K562 (cell line): Measurements from ENCODE around the gene EPHA2. TPM values are rescaled to one million over a fixed set of nuclear protein-coding genes. Genes with fewer than 3 reads are reported as not detected.
A peak's percentile ranks its signal among the peaks of the same experiment; 100 is the strongest.

Experiments used
- ATAC-seq: fragments of 200-7000 bp; cut with Tn5 transposase; 3 replicates; pipeline ENCODE4 v1.9.1; 2020; ENCODE audit warnings: moderate library complexity
- BruUV-seq: library from RNA; stranded (reverse); fragments of 400-500 nt; replicated peaks from 2 replicates; lab custom pipeline; 2021; lab: Mats Ljungman, UMichigan
- CTCF ChIA-PET: fragments of 300-600 bp; formaldehyde crosslinking; extraction: SDS; loops from one replicate; lab custom pipeline; 2021; ENCODE audit warnings: low intra/inter-chr PET ratio; lab: Yijun Ruan, JAX
- POLR2A ChIA-PET: fragments of 300-600, 350-650 bp; sonication (Branson Sonifier 250); formaldehyde crosslinking; extraction: SDS; loops from one replicate; lab custom pipeline; 2021; ENCODE audit warnings: antibody characterized with exemption, inconsistent platforms; lab: Yijun Ruan, JAX
- DNase-seq, 4 experiments: peaks; one replicate each; pipeline versions ENCODE4 v3.0.0 to v3.0.0-alpha.2; 2011 to 2018; ENCODE audit warnings: low spot score in 3 of 4, mixed read lengths in 3 of 4; ENCODE audit errors: extremely low read depth in 1 of 4
- FAIRE-seq: peaks from 2 replicates; lab custom pipeline; 2011; peaks lifted over from hg19 to GRCh38; lab: Jason Lieb, UNC
- H2AFZ ChIP-seq: 2 replicates; pipeline ENCODE4 v1.6.0; 2011; ENCODE audit warnings: low read depth, low read length, control low read depth, inconsistent platforms
- H3K27ac ChIP-seq: fragments of 200-600 bp; 3 replicates; pipeline ENCODE4 v1.8.0; 2011; ENCODE audit warnings: low read depth, mild to moderate bottlenecking, control low read depth, inconsistent platforms, low read length, moderate library complexity, mixed read lengths; ENCODE audit errors: extremely low read depth
- H3K27me3 ChIP-seq, 2 experiments: fragments of 300-600 bp in 1 of 2; 2 replicates in 1 of 2; 3 replicates in 1 of 2; pipeline versions ENCODE4 v1.6.0 to v1.8.0; 2011; ENCODE audit warnings: inconsistent platforms in 2 of 2, low read length in 2 of 2, mild to moderate bottlenecking in 1 of 2, mixed read lengths in 1 of 2, moderate library complexity in 1 of 2; ENCODE audit not compliant: control insufficient read depth in 2 of 2, insufficient read depth in 2 of 2
- H3K36me3 ChIP-seq: fragments of 300-600 bp; 3 replicates; pipeline ENCODE4 v1.8.0; 2011; ENCODE audit warnings: mild to moderate bottlenecking, low read length, inconsistent platforms; ENCODE audit not compliant: control insufficient read depth, insufficient read depth
- H3K4me1 ChIP-seq, 2 experiments: fragments of 200-600 bp in 1 of 2; replicated peaks in 1 of 2; 2 replicates in 1 of 2; 3 replicates in 1 of 2; pipeline versions ENCODE4 v1.5.1 to v1.8.0; 2011; ENCODE audit warnings: inconsistent platforms in 2 of 2, low read length in 2 of 2, mild to moderate bottlenecking in 1 of 2, mixed read lengths in 1 of 2, moderate library complexity in 1 of 2; ENCODE audit not compliant: control insufficient read depth in 2 of 2, insufficient read depth in 2 of 2
- H3K4me2 ChIP-seq: 2 replicates; pipeline ENCODE4 v1.6.1; 2011; ENCODE audit warnings: low read length, control low read depth, inconsistent platforms, mixed read lengths; ENCODE audit not compliant: insufficient read depth
- H3K4me3 ChIP-seq: fragments of 200-600 bp; sonication (generic), shearing (Covaris generic); 2 replicates; pipeline ENCODE4 v1.5.1; 2016; ENCODE audit warnings: control low read depth, inconsistent platforms
- H3K79me2 ChIP-seq: fragments of 200-600 bp; 3 replicates; pipeline ENCODE4 v1.8.0; 2011; ENCODE audit warnings: low read length, inconsistent platforms; ENCODE audit not compliant: control insufficient read depth, insufficient read depth
- H3K9ac ChIP-seq, 2 experiments: 2 replicates each; pipeline versions ENCODE4 v1.6.0 to v1.6.1; 2011; ENCODE audit warnings: low read depth in 2 of 2, low read length in 2 of 2, control low read depth in 1 of 2, inconsistent platforms in 1 of 2, mild to moderate bottlenecking in 1 of 2, mixed read lengths in 1 of 2; ENCODE audit not compliant: insufficient read depth in 1 of 2
- H3K9me1 ChIP-seq: one replicate; pipeline ENCODE4 v1.6.0; 2011; ENCODE audit warnings: inconsistent platforms, mild to moderate bottlenecking, low read length, moderate library complexity; ENCODE audit not compliant: control insufficient read depth, insufficient read depth
- H3K9me3 ChIP-seq: replicated peaks from 2 replicates; pipeline ENCODE4 v1.5.1; 2011; ENCODE audit warnings: low read depth, low read length, inconsistent platforms; ENCODE audit not compliant: control insufficient read depth, insufficient read depth
- H4K20me1 ChIP-seq: replicated peaks from 2 replicates; pipeline ENCODE4 v1.6.1; 2011; ENCODE audit warnings: low read length, inconsistent platforms, mixed read lengths; ENCODE audit not compliant: control insufficient read depth, insufficient read depth
- CREBBP ChIP-seq: IDR thresholded peaks from one replicate; pipeline ENCODE4 v1.6.1; 2012; ENCODE audit warnings: low read depth, mild to moderate bottlenecking, control low read depth, inconsistent platforms, low read length
- CTBP1 ChIP-seq: fragments of 450-650 bp; IDR thresholded peaks from 2 replicates; pipeline ENCODE4 v1.6.1; 2016; ENCODE audit warnings: borderline replicate concordance
- EHMT2 ChIP-seq: fragments of 450-650 bp; IDR thresholded peaks from 2 replicates; pipeline ENCODE4 v1.6.1; 2018; ENCODE audit warnings: antibody characterized with exemption
- KDM1A ChIP-seq, 2 experiments: fragments of 450-650 bp; IDR thresholded peaks; 2 replicates each; pipeline ENCODE4 v1.6.1; 2016; ENCODE audit warnings: mild to moderate bottlenecking in 2 of 2
- MLLT1 ChIP-seq, 2 experiments: fragments of 450-650 bp; IDR thresholded peaks; 2 replicates each; pipeline ENCODE4 v1.6.1; 2016
- RUNX1 ChIP-seq: sonication (generic); IDR thresholded peaks from 2 replicates; pipeline ENCODE4 v1.6.1; 2016; ENCODE audit warnings: antibody characterized with exemption, low read depth
- WGBS: fragments of 100-300 bp; shearing (Covaris generic); methylation state at CpG from one replicate; pipeline ENCODE4 v1.1.6; 2016; ENCODE audit warnings: low coverage, mixed read lengths; ENCODE audit not compliant: insufficient coverage; ENCODE audit errors: missing lambda C conversion rate; 5-methylcytosine and 5-hydroxymethylcytosine counted together
- in situ Hi-C: fragments of 300-500 bp; cut with MboI; formaldehyde crosslinking; loops from 4 replicates; pipeline ENCODE4 v1.15.0; 2018; ENCODE audit warnings: inconsistent platforms, mixed read lengths
- intact Hi-C: fragments of 100-400 bp; cut with micrococcal nuclease; formaldehyde crosslinking; loops from 2 replicates; pipeline ENCODE4 v1.14.2; 2022
- polyA plus RNA-seq, 8 experiments: library from polyadenylated mRNA; depleted of rRNA in 4 of 8; stranded (reverse) in 5 of 8; unstranded in 3 of 8; fragments of >200 nt; fragmentation: Nextera tagmentation in 2 of 8; fragmentation: Illumina TruSeq in 1 of 8; extraction: Ambion mirVana in 2 of 8; extraction: Trizol in 1 of 8; gene quantifications; 2 replicates each; pipeline versions ENCODE4 v1.2.1 to v1.2.3, GENCODE V29; 2011 to 2014; ENCODE audit warnings: inconsistent platforms in 1 of 8, missing spikeins in 1 of 8
- total RNA-seq, 7 experiments: library from RNA; depleted of rRNA in 6 of 7; stranded (reverse); fragments of >200 nt in 6 of 7; fragmentation: Illumina TruSeq in 2 of 7; extraction: Trizol in 2 of 7; gene quantifications; 2 replicates each; pipeline versions ENCODE4 v1.2.1 to v1.2.3, GENCODE V29; 2011 to 2021; ENCODE audit warnings: low replicate concordance in 1 of 7
- TF ChIP-seq, protein P1 (sequence below): fragments of 450-650 bp; formaldehyde crosslinking; IDR thresholded peaks from 2 replicates; pipeline ENCODE4 v1.4.0; 2022; ENCODE audit warnings: missing genetic modification characterization

Gene EPHA2
- total and polyA plus RNA-seq, 9 of the 15 experiments (the other 6 are each of a cell fraction or from before 2014, with no cell fraction given): 0.04 to 0.40 (median 0.07) TPM; not detected in 4

GRCh38 chr1:16143005-16143565 is 12.8 kb downstream of the EPHA2 start:
- Histone ChIP-seq H3K9me3 (no peaks in the 10 kb centered on the region), H3K36me3 (no peaks in the 10 kb centered on the region), H3K27me3 (no peaks in the 10 kb centered on the region), H4K20me1 (no peaks in the 10 kb centered on the region), H3K27ac (peak overlapping the region; percentile 93), H2AFZ (no peak overlapping the region), H3K79me2 (no peaks in the 10 kb centered on the region; the same call in 2 of the 3 replicates), H3K4me1 (peaks cover 75 to 83% of the 10 kb centered on the region in 2 experiments), H3K9ac (peak overlapping the region; percentile 78 to 82; a peak in 2 of 4 replicates)
- intact Hi-C loops: loop anchor here (5.0 kb wide), 1 partner anchor 34 kb away; no protein-coding TSS in a partner anchor
- FAIRE-seq (no peak), DNase-seq (no peak)
- POLR2A ChIA-PET: interaction anchor here (0.9 to 5.1 kb wide), 7 partner anchors 9 to 40 kb away, joined by 3 to 38 read pairs (median 6); partner anchors contain the start of gene EPHA2
- TF ChIP-seq, protein P1, sequence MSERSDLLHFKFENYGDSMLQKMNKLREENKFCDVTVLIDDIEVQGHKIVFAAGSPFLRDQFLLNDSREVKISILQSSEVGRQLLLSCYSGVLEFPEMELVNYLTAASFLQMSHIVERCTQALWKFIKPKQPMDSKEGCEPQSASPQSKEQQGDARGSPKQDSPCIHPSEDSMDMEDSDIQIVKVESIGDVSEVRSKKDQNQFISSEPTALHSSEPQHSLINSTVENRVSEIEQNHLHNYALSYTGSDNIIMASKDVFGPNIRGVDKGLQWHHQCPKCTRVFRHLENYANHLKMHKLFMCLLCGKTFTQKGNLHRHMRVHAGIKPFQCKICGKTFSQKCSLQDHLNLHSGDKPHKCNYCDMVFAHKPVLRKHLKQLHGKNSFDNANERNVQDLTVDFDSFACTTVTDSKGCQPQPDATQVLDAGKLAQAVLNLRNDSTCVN: 0 out of 2 replicates have a peak, but pooled peaks have one; percentile 78
- 0 out of 2 replicates have a peak, but pooled peaks have one; percentile 66 for TF ChIP-seq RUNX1
- 0 out of 4 replicates have a peak, but pooled peaks of 1 of the 2 experiments have one; percentile 20 for TF ChIP-seq KDM1A (IDR thresholded peaks at IDR 0.05)
- no peak for TF ChIP-seq CTBP1
- no peak for TF ChIP-seq MLLT1 (IDR thresholded peaks at IDR 0.05)
- TF ChIP-seq EHMT2: peak; percentile 47
- peak; percentile 70 for TF ChIP-seq CREBBP
- TF ChIP-seq, all 486 proteins: peak for 5
- BruUV-seq: no TSS peak
- CTCF ChIA-PET: no interaction called here
- Histone ChIP-seq H3K9me1 (no peaks in the 10 kb centered on the region), H3K4me3 (no peak overlapping the region), H3K4me2 (no peak overlapping the region)
- WGBS: 73% methylated on average over 7 of the region's 7 CpGs
- in situ Hi-C loops: no loop called here
- ATAC-seq: no peak
